ENCODE measurements around the gene DDX51.

- TF ChIP-seq CTCF (IDR thresholded peaks at IDR 0.05) (no peak), POLR2A (IDR thresholded peaks at IDR 0.05) (no peak)
Observed at GRCh38 chr12:132161036-132161781, 17.1 kb upstream of the DDX51 start.

Measured in Peyer's patch (tissue), 4 donors.